Left lung (tissue), 10 donors: Measurements from ENCODE around the gene BGLAP. TPM values are rescaled to one million over a fixed set of nuclear protein-coding genes. Genes with fewer than 3 reads are reported as not detected.

Source experiments
- ATAC-seq: fragments of 200-7000 bp; cut with Tn5 transposase; one replicate; pipeline ENCODE4 v1.9.1; 2020; ENCODE audit warnings: moderate library complexity
- DNase-seq, 4 donors: peaks; one replicate each; pipeline ENCODE4 v3.0.0-alpha.2; 2013 to 2020
- H3K27ac ChIP-seq, 2 donors: fragments of 200-600 bp; sonication (generic) in 1 of 2; one replicate each; pipeline versions ENCODE4 v1.5.0 to v1.8.0; 2020 to 2021
- H3K27me3 ChIP-seq, 2 donors: fragments of 200-600 bp; sonication (generic) in 1 of 2; one replicate each; pipeline versions ENCODE4 v1.5.0 to v1.8.0; 2020 to 2021
- H3K36me3 ChIP-seq, 2 donors: fragments of 200-600 bp; sonication (generic) in 1 of 2; one replicate each; pipeline versions ENCODE4 v1.5.0 to v1.8.0; 2020 to 2021
- H3K4me1 ChIP-seq, 2 donors: fragments of 200-600 bp; one replicate each; pipeline ENCODE4 v1.8.0; 2021
- H3K4me3 ChIP-seq, 2 donors: fragments of 200-600 bp; sonication (generic) in 1 of 2; one replicate each; pipeline versions ENCODE4 v1.5.0 to v1.8.0; 2020 to 2021; ENCODE audit warnings: mild to moderate bottlenecking in 1 of 2
- H3K9me3 ChIP-seq, 2 donors: fragments of 200-600 bp; sonication (generic) in 1 of 2; one replicate each; pipeline versions ENCODE4 v1.5.0 to v1.8.0; 2020 to 2021
- intact Hi-C, 2 donors: fragments of 100-400 bp; cut with DNase I; formaldehyde crosslinking; loops; one replicate each; pipeline versions ENCODE4 v1.11.2 to v1.14.2; 2022
- polyA plus RNA-seq, 6 donors: library from polyadenylated mRNA; unstranded; fragments of 120-200 nt; gene quantifications; one replicate each; pipeline ENCODE4 v1.2.1, GENCODE V29; 2013; ENCODE audit not compliant: insufficient read length in 6 of 6
- total RNA-seq, 2 donors: library from RNA; stranded (reverse); fragmentation: NEBNext Ultra II Directional; extraction: Animal tissue kit (Norgen Biotek cat#: 25700); gene quantifications; one replicate each; pipeline ENCODE4 v1.2.1, GENCODE V29; 2021
- TF ChIP-seq, protein P1 (sequence below), 2 donors: fragments of 200-600 bp; sonication (generic) in 1 of 2; IDR thresholded peaks; one replicate each; pipeline versions ENCODE4 v1.5.0 to v1.8.0; 2021; ENCODE audit warnings: antibody characterized with exemption in 2 of 2
- donor health status: DM: no; HTN: yes; CAD: no.
- donor health status: DM: no; HTN: no; CAD: no.

BGLAP gene
- total and polyA plus RNA-seq, 8 donors: 0.99 to 10.3 (median 5.4) TPM

DNA sequence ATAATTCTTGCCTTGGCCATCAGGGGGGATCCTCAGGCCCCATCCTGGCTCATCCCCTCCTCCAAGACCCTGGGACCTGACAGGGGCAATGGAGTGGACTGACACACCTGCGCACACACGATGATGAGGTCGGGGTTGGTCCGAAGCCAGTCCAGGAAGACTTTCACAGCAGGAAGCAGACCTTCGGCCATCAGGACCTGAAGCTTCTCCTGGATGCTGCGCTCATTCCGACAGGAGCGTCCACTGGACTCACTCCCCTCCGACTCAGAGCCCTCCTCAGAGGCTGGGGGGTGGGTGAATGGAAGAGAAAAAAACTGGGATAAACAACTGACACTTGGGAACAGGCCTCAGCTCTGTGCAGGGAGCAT, 21.3 kb downstream of the BGLAP start:
- H3K9me3 ChIP-seq: no peaks in the 10 kb centered on the region
- H3K4me1 ChIP-seq: no peaks in the 10 kb centered on the region
- DNase-seq (no peak), ATAC-seq (no peak)
- TF ChIP-seq, protein P1, sequence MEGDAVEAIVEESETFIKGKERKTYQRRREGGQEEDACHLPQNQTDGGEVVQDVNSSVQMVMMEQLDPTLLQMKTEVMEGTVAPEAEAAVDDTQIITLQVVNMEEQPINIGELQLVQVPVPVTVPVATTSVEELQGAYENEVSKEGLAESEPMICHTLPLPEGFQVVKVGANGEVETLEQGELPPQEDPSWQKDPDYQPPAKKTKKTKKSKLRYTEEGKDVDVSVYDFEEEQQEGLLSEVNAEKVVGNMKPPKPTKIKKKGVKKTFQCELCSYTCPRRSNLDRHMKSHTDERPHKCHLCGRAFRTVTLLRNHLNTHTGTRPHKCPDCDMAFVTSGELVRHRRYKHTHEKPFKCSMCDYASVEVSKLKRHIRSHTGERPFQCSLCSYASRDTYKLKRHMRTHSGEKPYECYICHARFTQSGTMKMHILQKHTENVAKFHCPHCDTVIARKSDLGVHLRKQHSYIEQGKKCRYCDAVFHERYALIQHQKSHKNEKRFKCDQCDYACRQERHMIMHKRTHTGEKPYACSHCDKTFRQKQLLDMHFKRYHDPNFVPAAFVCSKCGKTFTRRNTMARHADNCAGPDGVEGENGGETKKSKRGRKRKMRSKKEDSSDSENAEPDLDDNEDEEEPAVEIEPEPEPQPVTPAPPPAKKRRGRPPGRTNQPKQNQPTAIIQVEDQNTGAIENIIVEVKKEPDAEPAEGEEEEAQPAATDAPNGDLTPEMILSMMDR (IDR thresholded peaks at IDR 0.05): no peak
- peaks cover 4 to 99% of the 10 kb centered on the region in 2 donors for H3K36me3 ChIP-seq
- H3K27me3 ChIP-seq: no peaks in the 10 kb centered on the region
- intact Hi-C loops: no loop called here
- H3K4me3 ChIP-seq: no peak overlapping the region
- H3K27ac ChIP-seq: no peak overlapping the region

DNA sequence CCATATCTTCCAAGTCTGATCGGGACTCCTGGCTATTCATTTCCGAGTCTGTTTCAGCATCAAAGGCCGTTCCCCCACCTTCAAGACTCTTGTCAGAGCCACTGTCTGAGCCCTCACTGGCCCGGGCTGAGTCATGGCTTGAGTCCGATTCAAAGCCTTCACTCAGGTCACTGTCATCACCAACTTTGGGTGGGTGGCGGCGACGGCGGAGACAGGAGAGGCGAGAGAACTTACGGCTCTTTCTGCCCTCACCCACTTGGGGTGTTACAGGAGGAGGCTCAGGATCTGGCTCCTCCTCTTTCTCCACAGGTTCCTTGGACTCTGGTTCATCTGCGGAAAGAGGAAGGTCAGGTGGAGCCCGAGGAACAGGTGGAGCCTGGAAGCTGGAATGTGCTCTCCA, 24.1 kb downstream of the BGLAP start:
- Histone ChIP-seq H3K4me3 (no peak overlapping the region), H3K27me3 (no peaks in the 10 kb centered on the region), H3K36me3 (peaks cover 0 to 99% of the 10 kb centered on the region in 2 donors), H3K4me1 (no peaks in the 10 kb centered on the region), H3K9me3 (no peaks in the 10 kb centered on the region), H3K27ac (no peak overlapping the region)
- DNase-seq: peak in 1 of 4 donors; percentile 78
- intact Hi-C loops: no loop called here
- TF ChIP-seq, protein P1 (IDR thresholded peaks at IDR 0.05): no peak
- no peak for ATAC-seq

DNA sequence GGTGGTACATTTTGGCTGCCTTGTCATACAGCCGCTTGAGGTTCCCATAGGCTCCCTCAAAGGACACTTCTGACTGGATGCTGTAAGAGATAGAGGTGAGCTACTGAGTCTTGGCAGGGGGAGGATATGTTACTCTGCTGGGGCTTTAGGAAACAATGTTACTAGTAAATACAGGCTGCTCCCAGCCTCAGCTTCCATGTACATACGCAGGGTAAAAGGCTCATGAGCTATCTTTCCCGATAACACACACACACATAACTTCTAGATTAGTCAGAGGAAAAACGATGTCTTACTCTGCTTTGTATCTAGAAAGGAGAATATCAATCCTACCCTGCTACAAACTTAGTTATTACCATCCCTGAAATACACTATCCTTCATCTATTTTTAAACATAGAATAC, 26.4 kb downstream of the BGLAP start:
- intact Hi-C loops: no loop called here
- TF ChIP-seq, protein P1 (IDR thresholded peaks at IDR 0.05): no peak
- peaks cover 0 to 99% of the 10 kb centered on the region in 2 donors for H3K36me3 ChIP-seq

DNA sequence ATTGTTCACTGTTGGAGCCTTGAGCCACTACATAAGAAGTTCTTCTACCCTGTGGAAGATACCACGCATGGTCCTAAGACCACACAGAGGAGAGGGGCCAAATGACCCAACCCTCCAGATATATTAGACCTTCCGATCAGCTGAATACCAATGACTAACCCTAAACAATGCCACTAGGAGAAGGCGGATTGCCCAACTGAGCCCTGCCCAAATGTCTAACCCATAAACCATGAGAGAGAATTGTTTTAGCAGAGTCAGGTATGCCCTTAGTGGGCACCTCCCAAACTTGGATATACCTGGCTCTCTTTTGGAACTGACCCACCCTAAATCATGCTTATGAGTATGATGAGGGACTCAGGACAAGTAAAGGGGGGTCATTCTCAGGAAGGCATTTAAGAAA, 28.3 kb downstream of the BGLAP start:
- TF ChIP-seq, protein P1 (IDR thresholded peaks at IDR 0.05): no peak
- Histone ChIP-seq H3K4me1 (no peaks in the 10 kb centered on the region), H3K27me3 (no peaks in the 10 kb centered on the region), H3K36me3 (peaks cover 0 to 100% of the 10 kb centered on the region in 2 donors), H3K9me3 (no peaks in the 10 kb centered on the region), H3K4me3 (no peak overlapping the region), H3K27ac (no peak overlapping the region)
- no peak for DNase-seq
- intact Hi-C loops: no loop called here
- ATAC-seq: no peak

More for the DNA sequence above, 26.4 kb downstream of the BGLAP start:
- no peaks in the 10 kb centered on the region for H3K9me3 ChIP-seq
- H3K27ac ChIP-seq: no peak overlapping the region
- H3K27me3 ChIP-seq: no peaks in the 10 kb centered on the region
- DNase-seq: no peak
- H3K4me3 ChIP-seq: no peak overlapping the region
- no peaks in the 10 kb centered on the region for H3K4me1 ChIP-seq
- ATAC-seq: no peak

DNA sequence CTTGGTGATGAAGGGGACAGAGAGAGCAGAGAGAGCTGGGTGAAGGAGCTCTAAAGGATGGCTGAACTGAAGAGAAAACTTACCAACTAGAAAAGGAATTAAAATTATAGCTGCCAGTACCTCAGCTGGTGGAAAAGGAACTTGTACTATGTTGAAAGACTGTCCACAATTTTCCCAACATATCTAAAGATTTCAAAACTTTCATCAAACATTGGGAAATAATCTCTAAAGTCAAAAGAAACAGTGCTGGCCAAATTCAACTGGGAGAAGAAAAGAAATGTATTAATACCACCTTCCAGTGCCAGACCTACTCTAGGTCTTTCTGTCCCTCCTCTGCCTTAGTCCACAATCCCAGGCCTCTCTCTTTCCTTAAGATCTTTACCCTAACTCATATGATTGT, 34.5 kb downstream of the BGLAP start:
- DNase-seq (no peak), ATAC-seq (peak; percentile 11)
- Histone ChIP-seq H3K36me3 (peaks cover 0 to 79% of the 10 kb centered on the region in 2 donors), H3K27me3 (no peaks in the 10 kb centered on the region), H3K4me1 (peaks cover 6 to 31% of the 10 kb centered on the region in 2 donors), H3K27ac (peak overlapping the region in 1 of 2 donors; percentile 48), H3K9me3 (no peaks in the 10 kb centered on the region), H3K4me3 (no peak overlapping the region)
- TF ChIP-seq, protein P1 (IDR thresholded peaks at IDR 0.05): no peak
- intact Hi-C loops: no loop called here
